GM12872 (cell line): ENCODE measurements around the gene NDN.

Experiments used
- TF ChIP-seq, protein P1 (sequence below): IDR thresholded peaks from 3 replicates; pipeline ENCODE4 v1.5.1; 2011; ENCODE audit warnings: low read depth, mild to moderate bottlenecking, low read length, moderate library complexity; ENCODE audit not compliant: insufficient read depth

Gene NDN, protein sequence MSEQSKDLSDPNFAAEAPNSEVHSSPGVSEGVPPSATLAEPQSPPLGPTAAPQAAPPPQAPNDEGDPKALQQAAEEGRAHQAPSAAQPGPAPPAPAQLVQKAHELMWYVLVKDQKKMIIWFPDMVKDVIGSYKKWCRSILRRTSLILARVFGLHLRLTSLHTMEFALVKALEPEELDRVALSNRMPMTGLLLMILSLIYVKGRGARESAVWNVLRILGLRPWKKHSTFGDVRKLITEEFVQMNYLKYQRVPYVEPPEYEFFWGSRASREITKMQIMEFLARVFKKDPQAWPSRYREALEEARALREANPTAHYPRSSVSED

DNA sequence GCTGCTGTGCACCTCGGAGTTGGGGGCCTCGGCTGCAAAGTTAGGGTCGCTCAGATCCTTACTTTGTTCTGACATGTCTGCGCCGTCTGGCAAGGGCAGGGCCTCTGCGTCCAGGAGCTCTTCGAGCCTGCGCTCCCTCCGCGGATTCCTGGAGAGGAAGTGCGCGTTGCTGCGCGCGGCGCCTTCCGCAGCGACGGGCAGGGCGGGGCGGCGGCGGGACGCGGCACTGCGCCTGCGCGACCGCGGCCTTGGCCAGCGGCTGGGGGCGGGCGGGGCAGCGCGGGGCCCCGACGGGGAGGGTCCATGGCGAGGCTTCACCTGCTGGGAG, at the start of gene NDN:
Gene NDN (minus strand): TSS at position 163 of the 328 bp plus-strand sequence. CDS start 88 bp downstream, at position 75.
- TF ChIP-seq, protein P1, sequence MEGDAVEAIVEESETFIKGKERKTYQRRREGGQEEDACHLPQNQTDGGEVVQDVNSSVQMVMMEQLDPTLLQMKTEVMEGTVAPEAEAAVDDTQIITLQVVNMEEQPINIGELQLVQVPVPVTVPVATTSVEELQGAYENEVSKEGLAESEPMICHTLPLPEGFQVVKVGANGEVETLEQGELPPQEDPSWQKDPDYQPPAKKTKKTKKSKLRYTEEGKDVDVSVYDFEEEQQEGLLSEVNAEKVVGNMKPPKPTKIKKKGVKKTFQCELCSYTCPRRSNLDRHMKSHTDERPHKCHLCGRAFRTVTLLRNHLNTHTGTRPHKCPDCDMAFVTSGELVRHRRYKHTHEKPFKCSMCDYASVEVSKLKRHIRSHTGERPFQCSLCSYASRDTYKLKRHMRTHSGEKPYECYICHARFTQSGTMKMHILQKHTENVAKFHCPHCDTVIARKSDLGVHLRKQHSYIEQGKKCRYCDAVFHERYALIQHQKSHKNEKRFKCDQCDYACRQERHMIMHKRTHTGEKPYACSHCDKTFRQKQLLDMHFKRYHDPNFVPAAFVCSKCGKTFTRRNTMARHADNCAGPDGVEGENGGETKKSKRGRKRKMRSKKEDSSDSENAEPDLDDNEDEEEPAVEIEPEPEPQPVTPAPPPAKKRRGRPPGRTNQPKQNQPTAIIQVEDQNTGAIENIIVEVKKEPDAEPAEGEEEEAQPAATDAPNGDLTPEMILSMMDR, result no peak

DNA sequence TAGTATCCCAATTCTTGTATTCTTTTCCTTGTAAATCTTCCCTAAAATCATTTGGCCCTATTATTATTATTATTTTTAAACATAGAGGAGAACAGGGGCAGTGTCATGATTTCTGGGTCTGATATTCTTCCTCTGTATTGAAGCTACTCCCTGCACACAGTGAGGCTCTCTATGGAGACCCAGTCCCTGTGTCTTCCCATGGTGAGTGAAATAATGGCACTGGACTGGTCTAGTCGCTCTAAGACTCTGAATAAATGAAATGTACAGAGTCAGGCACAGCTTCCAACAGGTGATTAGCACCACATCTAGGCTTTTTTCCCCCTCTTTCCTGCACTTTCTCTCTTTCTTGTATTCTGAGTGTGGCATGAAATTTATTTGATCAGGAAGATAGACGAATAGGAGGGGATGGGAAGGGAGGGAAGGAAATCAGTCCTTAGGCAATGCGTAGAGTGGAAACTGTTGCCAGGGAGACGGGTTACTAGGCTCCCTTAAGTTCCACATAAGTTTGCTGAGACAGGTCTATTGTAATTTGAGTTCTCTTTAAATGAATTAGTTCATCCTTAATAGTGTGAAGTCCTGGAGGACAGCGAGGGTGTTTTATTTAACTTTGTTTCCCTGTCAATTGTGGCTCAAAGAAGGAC, 49.0 kb upstream of the NDN start:
- TF ChIP-seq, protein P1, result no peak

DNA sequence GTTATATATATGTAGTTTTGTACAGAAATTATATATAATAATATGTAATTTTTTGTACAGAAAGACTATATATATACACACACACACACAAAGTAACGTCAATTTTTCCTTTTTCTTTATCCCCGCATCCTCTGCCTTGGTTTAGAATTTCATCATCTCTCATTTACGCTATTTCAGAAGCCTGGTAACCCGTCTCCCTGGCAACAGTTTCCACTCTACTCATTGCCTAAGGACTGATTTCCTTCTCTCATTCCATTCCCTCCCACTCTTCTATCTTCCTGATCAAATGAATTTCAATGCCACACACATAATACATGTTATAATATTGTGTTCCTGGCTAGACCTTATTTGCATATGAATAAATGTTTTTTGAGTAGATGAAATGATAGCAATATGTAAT, 47.8 kb upstream of the NDN start:
- TF ChIP-seq, protein P1, result no peak

DNA sequence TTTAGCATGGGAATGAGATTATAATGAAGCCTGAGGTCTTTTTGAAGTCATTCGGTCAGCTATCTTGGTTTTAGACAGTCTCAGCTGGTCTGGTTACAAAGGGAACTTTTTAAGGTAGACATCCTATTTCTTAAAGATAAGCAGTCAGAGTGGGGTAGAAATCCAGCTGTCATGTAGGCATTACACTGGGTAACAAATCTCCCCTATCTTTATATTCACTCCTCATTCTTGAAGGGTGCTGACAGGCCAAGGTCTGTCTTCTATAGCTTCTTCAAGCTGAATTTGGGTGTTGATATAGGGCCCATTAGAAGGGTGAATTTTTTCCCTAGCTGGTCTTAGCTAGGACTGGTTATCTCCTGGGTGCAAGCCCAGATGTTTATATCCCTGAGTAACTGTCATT, 21.2 kb upstream of the NDN start:
- TF ChIP-seq, protein P1, result no peak

DNA sequence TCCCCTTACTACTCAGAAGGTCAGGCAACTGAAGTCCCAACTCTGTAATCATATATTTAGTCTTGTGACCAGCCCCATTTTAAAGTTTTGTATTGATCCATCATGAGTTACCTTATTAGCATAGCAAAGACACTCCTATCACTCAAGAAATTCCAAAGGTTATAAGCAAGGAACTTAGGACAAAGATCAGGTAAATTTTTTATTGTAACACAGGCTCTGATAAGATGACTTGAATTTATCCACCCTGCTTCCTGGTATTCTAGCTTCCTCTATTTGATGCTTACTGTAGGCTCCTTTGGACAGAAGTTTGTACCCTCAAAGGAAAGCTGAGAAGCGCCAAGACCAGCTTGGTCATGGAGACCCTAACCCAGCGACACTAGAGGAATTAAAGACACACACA, 8.2 kb upstream of the NDN start:
- TF ChIP-seq, protein P1, result no peak

DNA sequence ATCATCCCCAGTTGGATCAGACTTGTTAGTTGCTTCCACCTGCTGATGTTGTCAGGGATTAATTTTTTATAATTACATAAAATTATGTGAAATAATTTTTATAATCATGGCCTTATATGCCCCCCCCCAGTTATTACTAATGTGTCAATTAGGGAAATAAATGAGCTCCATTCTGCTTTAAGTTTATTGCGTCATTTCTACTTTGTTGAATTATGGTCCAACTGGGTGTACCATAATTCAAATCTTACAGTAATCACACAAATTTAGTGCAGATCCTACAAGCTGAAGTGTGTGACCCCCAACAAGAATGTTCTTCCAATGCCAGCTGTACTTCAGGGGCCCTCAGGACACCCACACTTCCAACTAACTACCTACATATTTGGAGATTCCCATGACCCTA, 7.5 kb upstream of the NDN start:
- TF ChIP-seq, protein P1, result no peak

DNA sequence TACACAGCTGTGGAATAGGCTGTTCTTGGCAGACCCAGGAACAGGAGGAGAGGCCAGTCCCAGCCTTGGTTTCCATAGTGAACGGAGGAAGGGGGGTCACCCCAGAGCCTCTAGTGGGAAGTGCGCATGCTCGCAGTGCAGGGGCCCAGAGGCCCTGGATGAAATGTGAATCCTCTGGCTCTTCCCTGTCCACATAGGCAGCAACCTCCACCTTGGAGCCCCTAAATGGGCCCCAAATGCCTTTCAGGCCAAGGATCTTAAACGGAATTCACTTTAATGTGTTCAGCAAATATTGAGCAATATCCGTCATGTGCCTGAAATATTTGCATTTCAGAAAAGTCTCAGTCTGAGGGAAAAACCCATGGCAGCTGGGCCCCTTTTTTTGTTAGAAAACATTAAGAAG, 3.3 kb upstream of the NDN start:
- TF ChIP-seq, protein P1, result no peak
